HepG2 (cell line): ENCODE results near the gene IFI30. TPM values are rescaled to one million over a fixed set of nuclear protein-coding genes. Genes with fewer than 3 reads are reported as not detected.
A peak's percentile ranks its signal among the peaks of the same experiment; 100 is the strongest.

Experiments used
- ATAC-seq: fragments of 200-7000 bp; cut with Tn5 transposase; 3 replicates; pipeline ENCODE4 v1.9.1; 2020; ENCODE audit warnings: mild to moderate bottlenecking, moderate library complexity
- BruUV-seq: library from RNA; stranded (reverse); fragments of 400-500 nt; replicated peaks from 2 replicates; lab custom pipeline; 2021; lab: Mats Ljungman, UMichigan
- CTCF ChIA-PET: fragments of 300-600 bp; formaldehyde crosslinking; extraction: SDS; loops from one replicate; lab custom pipeline; 2021; ENCODE audit warnings: low total read pairs, inconsistent platforms, low intra/inter-chr PET ratio; lab: Yijun Ruan, JAX
- POLR2A ChIA-PET: fragments of 350-600 bp; sonication (Branson Sonifier 250); formaldehyde crosslinking; loops from one replicate; lab custom pipeline; 2020; ENCODE audit warnings: antibody characterized with exemption, inconsistent platforms; lab: Yijun Ruan, JAX
- DNase-seq: peaks from one replicate; pipeline ENCODE4 v3.0.0-alpha.2; 2015; ENCODE audit warnings: low spot score
- FAIRE-seq: peaks from 3 replicates; lab custom pipeline; 2011; peaks lifted over from hg19 to GRCh38; lab: Jason Lieb, UNC
- H2AFZ ChIP-seq: one replicate; pipeline ENCODE4 v1.6.1; 2011; ENCODE audit warnings: low read length, inconsistent platforms
- H3K27ac ChIP-seq: fragments of 300-600 bp; 3 replicates; pipeline ENCODE4 v1.8.0; 2011; ENCODE audit warnings: mixed run types, mild to moderate bottlenecking, mixed read lengths, low read length, inconsistent platforms; ENCODE audit not compliant: insufficient read depth; ENCODE audit errors: extremely low read length
- H3K27me3 ChIP-seq, 2 experiments: fragments of 200-600 bp in 1 of 2; 2 replicates in 1 of 2; 3 replicates in 1 of 2; pipeline versions ENCODE4 v1.6.0 to v1.8.0; 2011; ENCODE audit warnings: low read length in 2 of 2, mild to moderate bottlenecking in 2 of 2, moderate library complexity in 2 of 2, inconsistent platforms in 1 of 2; ENCODE audit not compliant: insufficient read depth in 2 of 2, control insufficient read depth in 1 of 2
- H3K36me3 ChIP-seq, 2 experiments: fragments of 200-600 bp in 1 of 2; replicated peaks in 1 of 2; 2 replicates in 1 of 2; 3 replicates in 1 of 2; pipeline versions ENCODE4 v1.5.1 to v1.8.0; 2011; ENCODE audit warnings: low read length in 2 of 2, inconsistent platforms in 1 of 2; ENCODE audit not compliant: insufficient read depth in 2 of 2, control insufficient read depth in 1 of 2
- H3K4me1 ChIP-seq: 2 replicates; pipeline ENCODE4 v1.5.1; 2012; ENCODE audit warnings: low read length, inconsistent platforms; ENCODE audit not compliant: insufficient read depth
- H3K4me2 ChIP-seq: 2 replicates; pipeline ENCODE4 v1.6.0; 2011; ENCODE audit warnings: low read depth, low read length, inconsistent platforms
- H3K4me3 ChIP-seq, 3 experiments: fragments of 200-600 bp in 1 of 3; sonication (generic), shearing (Covaris generic) in 1 of 3; replicated peaks in 1 of 3; 2 replicates each; pipeline ENCODE4 v1.5.1; 2011 to 2016; ENCODE audit warnings: low read length in 3 of 3, inconsistent platforms in 2 of 3, low read depth in 2 of 3, mild to moderate bottlenecking in 2 of 3, control low read depth in 1 of 3, mixed read lengths in 1 of 3; ENCODE audit not compliant: insufficient read depth in 1 of 3
- H3K79me2 ChIP-seq: one replicate; pipeline ENCODE4 v1.6.1; 2011; ENCODE audit warnings: low read length, inconsistent platforms; ENCODE audit not compliant: insufficient read depth
- H3K9ac ChIP-seq: 2 replicates; pipeline ENCODE4 v1.6.0; 2011; ENCODE audit warnings: mild to moderate bottlenecking, low read depth, low read length, inconsistent platforms; ENCODE audit not compliant: insufficient read depth
- H3K9me3 ChIP-seq: 2 replicates; pipeline ENCODE4 v1.5.1; 2012; ENCODE audit warnings: mild to moderate bottlenecking, low read length
- H4K20me1 ChIP-seq: 2 replicates; pipeline ENCODE4 v1.6.0; 2011; ENCODE audit warnings: inconsistent platforms, mild to moderate bottlenecking, low read length, moderate library complexity; ENCODE audit not compliant: insufficient read depth
- IKZF4 ChIP-seq: sonication (generic); formaldehyde crosslinking; IDR thresholded peaks from 2 replicates; pipeline ENCODE4 v1.5.1; 2020; ENCODE audit warnings: borderline replicate concordance, mild to moderate bottlenecking, low read depth, missing genetic modification reagents; ENCODE audit errors: not compliant biosample characterization
- SOX6 ChIP-seq, 2 experiments: fragments of 450-650 bp in 1 of 2; sonication (generic) in 1 of 2; formaldehyde crosslinking in 1 of 2; IDR thresholded peaks; 2 replicates each; pipeline versions ENCODE4 v1.4.0 to v1.6.1; 2017 to 2020; ENCODE audit warnings: antibody characterized with exemption in 1 of 2, mild to moderate bottlenecking in 1 of 2, missing genetic modification reagents in 1 of 2
- SP1 ChIP-seq, 2 experiments: fragments of 450-650 bp in 1 of 2; sonication (generic) in 1 of 2; formaldehyde crosslinking in 1 of 2; IDR thresholded peaks; 2 replicates each; pipeline versions ENCODE4 v1.4.0 to v1.6.1; 2016 to 2020; ENCODE audit warnings: missing genetic modification reagents in 1 of 2
- TOPORS ChIP-seq: sonication (generic); formaldehyde crosslinking; IDR thresholded peaks from 2 replicates; pipeline ENCODE4 v1.8.0; 2023; ENCODE audit warnings: mild to moderate bottlenecking, missing genetic modification reagents
- ZNF160 ChIP-seq: sonication (generic); formaldehyde crosslinking; IDR thresholded peaks from 2 replicates; pipeline ENCODE4 v1.8.0; 2022; ENCODE audit warnings: mild to moderate bottlenecking, inconsistent platforms, missing genetic modification reagents
- ZNF556 ChIP-seq: sonication (generic); formaldehyde crosslinking; IDR thresholded peaks from 2 replicates; pipeline ENCODE4 v1.4.0; 2020; ENCODE audit warnings: mild to moderate bottlenecking, missing genetic modification reagents, borderline replicate concordance
- ZNF776 ChIP-seq: sonication (generic); formaldehyde crosslinking; IDR thresholded peaks from 2 replicates; pipeline ENCODE4 v1.4.0; 2020; ENCODE audit warnings: mild to moderate bottlenecking, missing genetic modification reagents
- ZSCAN31 ChIP-seq: sonication (generic); formaldehyde crosslinking; IDR thresholded peaks from 2 replicates; pipeline ENCODE4 v1.5.0; 2020; ENCODE audit warnings: low read depth, mild to moderate bottlenecking, missing genetic modification reagents
- WGBS: methylation state at CpG from one replicate; pipeline ENCODE4 v1.1.6; 2017; ENCODE audit warnings: low lambda C conversion rate; 5-methylcytosine and 5-hydroxymethylcytosine counted together
- in situ Hi-C: cut with HindIII; loops from 2 replicates; pipeline ENCODE4 v1.10.0; 2017; ENCODE audit warnings: low pct_unique_long_range_greater_than_20kb; ENCODE audit not compliant: extremely low pct_ligation_motif_present
- intact Hi-C: fragments of 100-400 bp; cut with micrococcal nuclease; formaldehyde crosslinking; loops from one replicate; pipeline ENCODE4 v1.10.0; 2022; ENCODE audit not compliant: unreplicated experiment
- polyA plus RNA-seq, 8 experiments: library from polyadenylated mRNA; depleted of rRNA in 3 of 8; stranded (reverse) in 7 of 8; unstranded in 1 of 8; fragments of >200 nt; fragmentation: Illumina TruSeq in 4 of 8; extraction: Trizol in 4 of 8; gene quantifications; 2 replicates each; pipeline versions ENCODE4 v1.2.1 to v1.2.3, GENCODE V29; 2011 to 2016; ENCODE audit warnings: low read depth in 4 of 8, missing spikeins in 1 of 8, mixed read lengths in 1 of 8; ENCODE audit not compliant: insufficient read depth in 1 of 8
- total RNA-seq, 5 experiments: library from RNA; depleted of rRNA; stranded (reverse); fragments of >200 nt; fragmentation: Illumina TruSeq; extraction: Trizol; gene quantifications; 2 replicates each; pipeline ENCODE4 v1.2.3, GENCODE V29; 2016; ENCODE audit warnings: low read depth in 1 of 5
- TF ChIP-seq, protein P1 (sequence below): sonication (generic); formaldehyde crosslinking; IDR thresholded peaks from 2 replicates; pipeline ENCODE4 v1.4.0; 2020; ENCODE audit warnings: mild to moderate bottlenecking, missing genetic modification reagents
- TF ChIP-seq, protein P2 (sequence below): IDR thresholded peaks from 2 replicates; pipeline ENCODE4 v1.6.1; 2016; ENCODE audit warnings: low read depth, borderline replicate concordance
- TF ChIP-seq, protein P3 (sequence below), 2 experiments: sonication (generic) in 1 of 2; formaldehyde crosslinking in 1 of 2; IDR thresholded peaks; 2 replicates each; pipeline versions ENCODE4 v1.4.0 to v1.6.1; 2016 to 2020; ENCODE audit warnings: borderline replicate concordance in 1 of 2, low read depth in 1 of 2, mild to moderate bottlenecking in 1 of 2, missing genetic modification reagents in 1 of 2

Gene IFI30
- total and polyA plus RNA-seq, 2 of the 13 experiments (the other 11 are each of a cell fraction or from before 2014, with no cell fraction given): 25.0 to 79.4 TPM

DNA sequence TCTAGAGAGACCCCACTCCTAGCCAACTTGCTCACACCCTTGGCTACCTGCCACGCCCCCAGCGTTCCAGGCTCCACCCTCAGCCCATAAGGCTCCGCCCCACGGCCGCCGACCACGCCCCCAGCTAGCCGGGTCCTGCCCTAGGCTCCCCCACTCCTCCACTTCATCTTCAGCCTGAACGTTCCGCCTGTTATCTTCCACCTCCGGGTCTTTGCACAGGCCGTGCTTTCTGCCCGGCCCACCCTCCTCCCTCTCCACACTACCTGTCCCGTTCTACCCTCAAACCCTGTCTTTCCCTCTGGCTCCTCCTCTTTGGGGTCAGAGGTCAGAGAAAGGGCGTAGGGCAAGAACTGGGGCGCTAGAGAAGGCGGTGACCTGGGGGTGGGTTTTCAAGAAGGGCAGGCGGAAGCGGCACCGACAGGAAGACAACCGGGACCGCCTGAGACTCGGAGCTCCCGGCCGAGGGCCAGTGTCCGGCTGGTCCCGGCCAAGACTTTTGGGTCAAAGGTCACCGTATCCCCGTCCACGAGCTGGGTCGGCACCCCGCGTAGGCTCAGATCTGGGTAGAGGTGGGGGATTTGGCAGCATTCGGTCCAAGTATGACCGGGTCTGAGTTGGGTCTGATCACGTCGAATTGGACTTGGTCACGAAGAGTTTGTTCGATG lies 50.4 kb downstream of the IFI30 start (continued):
- TF ChIP-seq, protein P1, sequence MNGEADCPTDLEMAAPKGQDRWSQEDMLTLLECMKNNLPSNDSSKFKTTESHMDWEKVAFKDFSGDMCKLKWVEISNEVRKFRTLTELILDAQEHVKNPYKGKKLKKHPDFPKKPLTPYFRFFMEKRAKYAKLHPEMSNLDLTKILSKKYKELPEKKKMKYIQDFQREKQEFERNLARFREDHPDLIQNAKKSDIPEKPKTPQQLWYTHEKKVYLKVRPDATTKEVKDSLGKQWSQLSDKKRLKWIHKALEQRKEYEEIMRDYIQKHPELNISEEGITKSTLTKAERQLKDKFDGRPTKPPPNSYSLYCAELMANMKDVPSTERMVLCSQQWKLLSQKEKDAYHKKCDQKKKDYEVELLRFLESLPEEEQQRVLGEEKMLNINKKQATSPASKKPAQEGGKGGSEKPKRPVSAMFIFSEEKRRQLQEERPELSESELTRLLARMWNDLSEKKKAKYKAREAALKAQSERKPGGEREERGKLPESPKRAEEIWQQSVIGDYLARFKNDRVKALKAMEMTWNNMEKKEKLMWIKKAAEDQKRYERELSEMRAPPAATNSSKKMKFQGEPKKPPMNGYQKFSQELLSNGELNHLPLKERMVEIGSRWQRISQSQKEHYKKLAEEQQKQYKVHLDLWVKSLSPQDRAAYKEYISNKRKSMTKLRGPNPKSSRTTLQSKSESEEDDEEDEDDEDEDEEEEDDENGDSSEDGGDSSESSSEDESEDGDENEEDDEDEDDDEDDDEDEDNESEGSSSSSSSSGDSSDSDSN (CRISPR knock-in tag): 0 out of 2 replicates have a peak, but pooled peaks have one; percentile 44
- TF ChIP-seq ZNF160 (CRISPR knock-in tag) (no peak), ZNF556 (CRISPR knock-in tag) (peak; percentile 62; the same call in 1 of the 2 replicates)
- TF ChIP-seq, protein P2, sequence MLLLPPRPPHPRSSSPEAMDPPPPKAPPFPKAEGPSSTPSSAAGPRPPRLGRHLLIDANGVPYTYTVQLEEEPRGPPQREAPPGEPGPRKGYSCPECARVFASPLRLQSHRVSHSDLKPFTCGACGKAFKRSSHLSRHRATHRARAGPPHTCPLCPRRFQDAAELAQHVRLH (CRISPR knock-in tag): no peak
- TF ChIP-seq, all 625 proteins: peak for 132

DNA sequence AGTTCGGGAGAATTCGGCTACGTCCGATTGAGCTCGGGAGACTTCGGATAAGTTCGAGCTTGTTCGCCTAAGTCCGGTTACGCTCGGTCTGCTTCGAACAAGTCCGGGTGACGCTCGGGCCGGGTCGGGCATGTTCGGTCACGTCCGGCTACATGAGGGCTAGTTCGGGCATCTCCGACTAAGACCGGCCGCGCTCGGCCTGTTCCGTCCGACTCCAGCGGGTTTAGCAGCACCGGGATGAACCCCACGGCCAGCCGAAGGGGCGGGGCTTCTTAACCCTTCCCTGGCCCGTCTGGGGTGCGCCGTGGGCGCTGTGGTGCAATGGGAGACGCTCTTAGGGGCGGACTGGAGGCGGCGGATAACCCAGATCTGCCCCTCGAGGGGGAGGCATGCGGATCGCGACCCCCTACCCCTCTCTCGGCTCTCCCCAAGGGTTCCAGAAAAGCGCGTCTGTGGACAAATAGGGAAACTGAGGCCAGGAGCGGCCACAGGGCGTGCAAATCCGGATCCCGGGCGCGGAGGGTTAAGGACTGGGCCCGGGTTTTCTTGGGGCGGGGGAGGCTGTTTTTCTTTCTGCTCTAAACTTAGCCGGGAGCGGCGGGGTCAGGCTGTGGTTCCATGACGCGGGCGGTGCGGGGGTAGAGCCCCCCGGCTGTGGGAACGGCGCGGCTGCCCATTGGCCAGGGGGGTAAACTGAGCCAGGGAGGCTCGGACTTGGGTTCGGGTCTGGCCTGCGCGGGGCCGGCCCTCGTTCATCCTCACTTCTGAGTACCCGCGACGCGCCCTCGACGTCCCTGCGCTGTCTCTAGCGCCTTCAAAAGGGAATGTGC lies 51.1 kb downstream of the IFI30 start:
- H3K9me3 ChIP-seq: no peaks in the 10 kb centered on the region
- WGBS: 9% methylated on average over 22 of the region's 81 CpGs
- H3K4me2 ChIP-seq: peak overlapping the region; percentile 95
- peak; percentile 94 for ATAC-seq
- in situ Hi-C loops (no loop called here), intact Hi-C loops (loop anchor here (1.0 kb wide), 1 partner anchor 20 kb away; the partner anchor contains the start of gene RAB3A)
- H3K36me3 ChIP-seq: no peaks in the 10 kb centered on the region
- H3K79me2 ChIP-seq: no peaks in the 10 kb centered on the region
- FAIRE-seq: peak; percentile 99
- ChIA-PET POLR2A (interaction anchor here (0.6 to 1.8 kb wide), 19 partner anchors 8 to 430 kb away, joined by 3 to 16 read pairs (median 5); partner anchors contain the start of genes B3GNT3, GDF15, IQCN and JUND), CTCF (no interaction called here)
- H3K4me3 ChIP-seq: peak overlapping the region; percentile 54 to 80 (median 58)
- peak overlapping the region; percentile 85 for H2AFZ ChIP-seq
- H3K9ac ChIP-seq: peak overlapping the region; percentile 67
- H4K20me1 ChIP-seq: no peaks in the 10 kb centered on the region
- peak; percentile 95 for DNase-seq
- peaks cover 51% of the 10 kb centered on the region for H3K4me1 ChIP-seq
- peak overlapping the region; percentile 65 for H3K27ac ChIP-seq
- no TSS peak for BruUV-seq
- H3K27me3 ChIP-seq: peaks cover 1 to 7% of the 10 kb centered on the region in 2 experiments; a peak in 2 of 5 replicates
- TF ChIP-seq SP1 (IDR thresholded peaks at IDR 0.05) (no peak), SP1 (CRISPR knock-in tag; IDR thresholded peaks at IDR 0.05) (peak; percentile 56; the same call in 1 of the 2 replicates), SOX6 (IDR thresholded peaks at IDR 0.05) (no peak), SOX6 (CRISPR knock-in tag; IDR thresholded peaks at IDR 0.05) (0 out of 2 replicates have a peak, but pooled peaks have one; percentile 0), ZNF776 (CRISPR knock-in tag) (peak; percentile 66; the same call in 1 of the 2 replicates), TOPORS (CRISPR knock-in tag) (no peak), IKZF4 (CRISPR knock-in tag) (peak; percentile 13), ZSCAN31 (CRISPR knock-in tag) (0 out of 2 replicates have a peak, but pooled peaks have one; percentile 5)
- TF ChIP-seq, protein P3, sequence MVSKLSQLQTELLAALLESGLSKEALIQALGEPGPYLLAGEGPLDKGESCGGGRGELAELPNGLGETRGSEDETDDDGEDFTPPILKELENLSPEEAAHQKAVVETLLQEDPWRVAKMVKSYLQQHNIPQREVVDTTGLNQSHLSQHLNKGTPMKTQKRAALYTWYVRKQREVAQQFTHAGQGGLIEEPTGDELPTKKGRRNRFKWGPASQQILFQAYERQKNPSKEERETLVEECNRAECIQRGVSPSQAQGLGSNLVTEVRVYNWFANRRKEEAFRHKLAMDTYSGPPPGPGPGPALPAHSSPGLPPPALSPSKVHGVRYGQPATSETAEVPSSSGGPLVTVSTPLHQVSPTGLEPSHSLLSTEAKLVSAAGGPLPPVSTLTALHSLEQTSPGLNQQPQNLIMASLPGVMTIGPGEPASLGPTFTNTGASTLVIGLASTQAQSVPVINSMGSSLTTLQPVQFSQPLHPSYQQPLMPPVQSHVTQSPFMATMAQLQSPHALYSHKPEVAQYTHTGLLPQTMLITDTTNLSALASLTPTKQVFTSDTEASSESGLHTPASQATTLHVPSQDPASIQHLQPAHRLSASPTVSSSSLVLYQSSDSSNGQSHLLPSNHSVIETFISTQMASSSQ (IDR thresholded peaks at IDR 0.05; ENCODE audit: low read depth): no peak
- TF ChIP-seq, protein P3 (CRISPR knock-in tag; IDR thresholded peaks at IDR 0.05; ENCODE audit: borderline replicate concordance): 0 out of 2 replicates have a peak, but pooled peaks have one; percentile 5
